DMS53 treated with DMSO at 0.1 percent for 48 hours (cell line): ENCODE data around the gene OR6C6.
"Not testable (repeated sequence)": the region's sequence is repeated elsewhere in the genome, so short reads cannot be mapped to it uniquely, and the experiment has no call there.

Experiments used
- DNase-seq: peaks from one replicate; lab custom pipeline; 2025; ENCODE audit not compliant: unreplicated experiment; lab: John Stamatoyannopoulos, UW

Gene OR6C6

DNA sequence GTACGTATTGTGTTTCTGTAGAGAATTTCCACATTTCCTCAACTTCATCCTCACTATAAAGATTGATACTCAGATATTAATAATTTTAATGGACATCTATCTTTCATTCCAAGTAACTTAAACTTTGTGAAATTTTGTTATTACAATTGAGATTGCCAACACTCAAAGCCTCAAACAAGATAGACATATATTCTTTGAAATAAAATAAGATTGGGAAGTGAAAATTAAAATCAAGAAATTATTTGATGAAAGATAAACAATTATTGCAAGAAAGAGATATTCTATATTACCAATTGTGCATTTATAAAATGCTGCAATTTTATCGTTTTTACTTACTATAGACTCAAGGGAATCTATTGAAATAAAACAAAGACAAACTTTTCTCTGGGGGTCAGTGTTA is at the start of gene OR6C6:
TSS of gene OR6C6 (minus strand) at position 101 of the 400 bp plus-strand sequence. CDS start 1,337 bp downstream, outside the sequence.
- no peak for DNase-seq

GRCh38 chr12:55336002-55336401 is 39.6 kb upstream of the OR6C6 start:
- no peak for DNase-seq

DNA sequence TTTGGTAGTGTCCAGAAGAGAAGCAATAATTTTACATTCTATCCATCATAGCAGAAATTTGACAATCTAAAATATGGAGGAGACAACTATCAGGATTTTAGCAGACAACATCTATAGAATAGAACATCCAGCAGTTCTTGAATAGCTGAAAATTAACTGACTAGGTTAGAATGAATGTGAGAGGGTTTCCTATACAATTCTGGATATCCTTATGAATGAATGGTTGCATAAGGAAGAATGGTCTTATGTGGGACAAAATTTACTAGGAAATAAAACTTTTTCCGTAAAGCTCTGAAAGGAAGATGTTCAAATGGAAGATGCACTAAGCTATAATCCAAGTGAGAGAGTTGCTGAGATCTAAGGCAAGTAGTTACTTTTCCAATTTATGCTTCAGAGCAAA is 34.1 kb upstream of the OR6C6 start, which contains the start of gene OR6C3:
TSS of gene OR6C3 (plus strand) at position 301 of the 400 bp plus-strand sequence. CDS start 955 bp downstream, outside the sequence.
- no peak for DNase-seq

GRCh38 chr12:55325801-55326200 is 29.4 kb upstream of the OR6C6 start:
- not testable (repeated sequence) for DNase-seq

DNA sequence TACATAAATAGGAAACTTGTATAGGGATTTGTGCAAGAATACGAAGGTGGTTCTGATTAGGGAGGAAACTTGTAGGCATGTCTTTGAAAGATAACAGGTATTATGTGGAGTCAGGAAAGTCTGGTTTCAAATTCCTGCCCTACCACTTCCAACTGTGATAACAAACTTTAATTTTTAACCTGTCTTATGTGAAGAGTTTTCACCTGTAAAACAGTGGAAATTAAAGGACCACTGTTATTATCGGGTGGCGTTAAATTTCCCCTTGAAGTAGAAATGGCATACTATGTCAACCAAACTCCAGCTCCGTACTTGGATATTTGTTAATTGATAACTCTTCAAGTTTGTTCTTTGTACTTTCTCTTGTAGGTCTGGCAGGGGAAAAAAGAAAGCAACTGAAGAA is 23.8 kb upstream of the OR6C6 start:
- no peak for DNase-seq

DNA sequence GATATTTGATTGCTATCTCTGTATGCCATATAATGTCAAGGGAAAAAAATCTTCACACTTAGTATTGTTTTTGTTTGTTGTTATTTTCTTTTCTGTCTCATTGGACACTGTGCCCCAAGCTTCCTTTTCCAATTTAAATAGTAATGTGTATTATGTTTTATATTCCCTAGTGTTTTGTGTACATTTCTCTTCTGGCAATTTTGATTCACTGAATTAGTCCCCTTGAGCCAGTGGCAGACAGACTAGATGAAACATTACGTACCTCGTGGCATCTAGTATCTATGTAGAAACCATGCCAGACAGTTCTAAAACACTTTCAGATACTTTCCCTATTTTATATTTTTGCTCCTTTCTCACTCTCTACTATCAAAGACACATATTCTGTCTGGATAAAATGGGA is 17.7 kb upstream of the OR6C6 start, which contains the start of gene OR6C1:
TSS of gene OR6C1 (plus strand) at position 301 of the 400 bp plus-strand sequence. CDS start 6,257 bp downstream, outside the sequence.
- no peak for DNase-seq

DNA sequence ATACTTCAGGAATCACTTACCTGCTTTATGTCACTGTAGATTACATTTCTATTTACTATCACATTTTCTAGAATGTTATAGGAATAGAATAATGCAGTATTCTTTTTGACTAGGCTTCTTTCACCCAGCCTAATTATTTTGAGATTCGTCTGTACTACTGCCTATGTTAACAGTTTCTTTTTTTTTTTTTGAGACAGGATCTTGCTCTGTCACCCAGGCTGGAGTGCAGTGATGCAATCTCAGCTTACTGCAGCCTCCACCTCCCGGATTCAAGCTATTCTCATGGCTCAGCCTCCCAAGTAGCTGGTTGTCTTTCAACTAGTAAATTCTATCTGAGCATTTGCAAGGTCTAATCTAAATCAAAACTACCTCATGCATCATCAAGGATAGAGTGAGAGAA is 6.4 kb downstream of the OR6C6 start:
- DNase-seq = no peak

- DNase-seq = no peak
Observed at GRCh38 chr12:55280991-55281390, 15.4 kb downstream of the OR6C6 start.

- no peak for DNase-seq
Observed at GRCh38 chr12:55258303-55258702, 38.1 kb downstream of the OR6C6 start.

- no peak for DNase-seq
Observed at GRCh38 chr12:55256831-55257230, 39.5 kb downstream of the OR6C6 start.

- no peak for DNase-seq
Observed at GRCh38 chr12:55253281-55253680, 43.1 kb downstream of the OR6C6 start.

- no peak for DNase-seq
Observed at GRCh38 chr12:55250944-55251343, 45.4 kb downstream of the OR6C6 start.

- no peak for DNase-seq
Observed at GRCh38 chr12:55246159-55246558, 50.2 kb downstream of the OR6C6 start.

GRCh38 chr12:55244309-55244708 is 52.1 kb downstream of the OR6C6 start, which contains the start of gene OR6C74:
Gene OR6C74 (plus strand): TSS chr12:55244609. CDS start chr12:55247288, 2,679 bp downstream.
- no peak for DNase-seq
